ENCODE measurements around the gene MAD1L1.

DNA sequence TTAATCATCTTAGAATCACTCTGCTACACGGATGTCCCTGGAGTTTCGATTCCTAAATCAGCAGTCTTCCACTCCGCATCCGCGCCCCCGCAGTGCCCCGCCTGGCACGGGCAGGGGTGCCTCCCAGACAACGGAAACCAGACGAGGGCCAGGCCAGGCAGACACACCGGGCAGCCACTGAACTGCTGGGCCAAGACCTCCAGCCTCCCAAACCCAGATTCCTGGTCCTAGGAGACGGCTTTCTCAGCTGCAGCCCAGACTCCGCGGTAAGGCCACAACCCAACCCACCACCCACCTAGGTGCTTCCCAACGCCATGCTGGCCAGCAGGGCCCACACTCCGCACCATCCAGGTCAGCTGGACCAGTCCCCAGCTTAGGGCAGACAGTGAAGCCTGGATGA lies 33.2 kb downstream of the MAD1L1 start:
- TF ChIP-seq ZNF766 (CRISPR knock-in tag; IDR thresholded peaks at IDR 0.05; ENCODE audit: borderline replicate concordance) (no peak), HCFC1 (IDR thresholded peaks at IDR 0.05; ENCODE audit: low read depth, low read length) (no peak), POLR2A (IDR thresholded peaks at IDR 0.05; ENCODE audit: insufficient read depth in 1 of 2, low read depth in 2 of 2, low read length in 2 of 2) (no peak), MXI1 (IDR thresholded peaks at IDR 0.05; ENCODE audit: borderline replicate concordance, low read depth, low read length) (no peak), GABPA (IDR thresholded peaks at IDR 0.05; ENCODE audit: low read depth, low read length) (no peak), GABPA (CRISPR knock-in tag; IDR thresholded peaks at IDR 0.05; ENCODE audit: low read depth) (no peak), KLF16 (CRISPR knock-in tag; IDR thresholded peaks at IDR 0.05) (no peak), ESRRA (CRISPR knock-in tag; IDR thresholded peaks at IDR 0.05; ENCODE audit: low read depth) (no peak)
- TF ChIP-seq, protein P1, sequence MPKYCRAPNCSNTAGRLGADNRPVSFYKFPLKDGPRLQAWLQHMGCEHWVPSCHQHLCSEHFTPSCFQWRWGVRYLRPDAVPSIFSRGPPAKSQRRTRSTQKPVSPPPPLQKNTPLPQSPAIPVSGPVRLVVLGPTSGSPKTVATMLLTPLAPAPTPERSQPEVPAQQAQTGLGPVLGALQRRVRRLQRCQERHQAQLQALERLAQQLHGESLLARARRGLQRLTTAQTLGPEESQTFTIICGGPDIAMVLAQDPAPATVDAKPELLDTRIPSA (CRISPR knock-in tag; IDR thresholded peaks at IDR 0.05; ENCODE audit: borderline replicate concordance) = no peak
- TF ChIP-seq, protein P2, sequence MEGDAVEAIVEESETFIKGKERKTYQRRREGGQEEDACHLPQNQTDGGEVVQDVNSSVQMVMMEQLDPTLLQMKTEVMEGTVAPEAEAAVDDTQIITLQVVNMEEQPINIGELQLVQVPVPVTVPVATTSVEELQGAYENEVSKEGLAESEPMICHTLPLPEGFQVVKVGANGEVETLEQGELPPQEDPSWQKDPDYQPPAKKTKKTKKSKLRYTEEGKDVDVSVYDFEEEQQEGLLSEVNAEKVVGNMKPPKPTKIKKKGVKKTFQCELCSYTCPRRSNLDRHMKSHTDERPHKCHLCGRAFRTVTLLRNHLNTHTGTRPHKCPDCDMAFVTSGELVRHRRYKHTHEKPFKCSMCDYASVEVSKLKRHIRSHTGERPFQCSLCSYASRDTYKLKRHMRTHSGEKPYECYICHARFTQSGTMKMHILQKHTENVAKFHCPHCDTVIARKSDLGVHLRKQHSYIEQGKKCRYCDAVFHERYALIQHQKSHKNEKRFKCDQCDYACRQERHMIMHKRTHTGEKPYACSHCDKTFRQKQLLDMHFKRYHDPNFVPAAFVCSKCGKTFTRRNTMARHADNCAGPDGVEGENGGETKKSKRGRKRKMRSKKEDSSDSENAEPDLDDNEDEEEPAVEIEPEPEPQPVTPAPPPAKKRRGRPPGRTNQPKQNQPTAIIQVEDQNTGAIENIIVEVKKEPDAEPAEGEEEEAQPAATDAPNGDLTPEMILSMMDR (CRISPR knock-in tag; IDR thresholded peaks at IDR 0.05) = no peak
- TF ChIP-seq, protein P3, sequence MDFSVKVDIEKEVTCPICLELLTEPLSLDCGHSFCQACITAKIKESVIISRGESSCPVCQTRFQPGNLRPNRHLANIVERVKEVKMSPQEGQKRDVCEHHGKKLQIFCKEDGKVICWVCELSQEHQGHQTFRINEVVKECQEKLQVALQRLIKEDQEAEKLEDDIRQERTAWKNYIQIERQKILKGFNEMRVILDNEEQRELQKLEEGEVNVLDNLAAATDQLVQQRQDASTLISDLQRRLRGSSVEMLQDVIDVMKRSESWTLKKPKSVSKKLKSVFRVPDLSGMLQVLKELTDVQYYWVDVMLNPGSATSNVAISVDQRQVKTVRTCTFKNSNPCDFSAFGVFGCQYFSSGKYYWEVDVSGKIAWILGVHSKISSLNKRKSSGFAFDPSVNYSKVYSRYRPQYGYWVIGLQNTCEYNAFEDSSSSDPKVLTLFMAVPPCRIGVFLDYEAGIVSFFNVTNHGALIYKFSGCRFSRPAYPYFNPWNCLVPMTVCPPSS (IDR thresholded peaks at IDR 0.05) = no peak

All from HepG2 (cell line).